B cell (primary cell): Measurements from ENCODE around the gene KRTAP3-1.
"Not testable (repeated sequence)": the region's sequence is repeated elsewhere in the genome, so short reads cannot be mapped to it uniquely, and the experiment has no call there.

Experiments used
- EZH2 ChIP-seq: IDR thresholded peaks from 2 replicates; pipeline ENCODE4 v1.6.1; 2012; ENCODE audit warnings: borderline replicate concordance, low read depth, mild to moderate bottlenecking, moderate library complexity, low read length; ENCODE audit not compliant: insufficient read depth, poor library complexity, severe bottlenecking
- TF ChIP-seq, protein P1 (sequence below): fragments of 200-600 bp; IDR thresholded peaks from one replicate; pipeline ENCODE4 v1.8.0; 2022; ENCODE audit warnings: antibody characterized with exemption, mild to moderate bottlenecking

DNA sequence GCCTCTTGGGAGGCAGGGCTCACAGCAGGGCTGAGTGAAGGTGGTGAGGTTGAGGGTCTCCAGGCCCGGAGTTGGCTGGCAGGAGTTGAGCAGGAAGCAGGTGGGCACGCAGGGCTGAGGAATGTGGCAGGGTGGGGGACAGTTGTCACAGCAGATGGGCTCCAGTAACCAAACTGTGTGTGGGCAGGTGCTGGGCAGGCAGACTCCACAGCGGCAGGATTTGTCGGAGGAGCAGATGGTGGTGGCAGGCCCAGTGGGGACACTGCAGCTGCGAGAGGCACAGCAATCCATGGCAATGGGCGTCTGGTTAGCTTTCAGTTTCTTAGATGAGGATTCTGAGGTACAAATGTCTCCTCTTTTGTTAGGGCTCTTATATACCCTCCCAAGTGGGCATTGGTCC, 9.4 kb downstream of the KRTAP3-1 start, which contains the start of gene KRTAP3-2:
- TF ChIP-seq, protein P1, sequence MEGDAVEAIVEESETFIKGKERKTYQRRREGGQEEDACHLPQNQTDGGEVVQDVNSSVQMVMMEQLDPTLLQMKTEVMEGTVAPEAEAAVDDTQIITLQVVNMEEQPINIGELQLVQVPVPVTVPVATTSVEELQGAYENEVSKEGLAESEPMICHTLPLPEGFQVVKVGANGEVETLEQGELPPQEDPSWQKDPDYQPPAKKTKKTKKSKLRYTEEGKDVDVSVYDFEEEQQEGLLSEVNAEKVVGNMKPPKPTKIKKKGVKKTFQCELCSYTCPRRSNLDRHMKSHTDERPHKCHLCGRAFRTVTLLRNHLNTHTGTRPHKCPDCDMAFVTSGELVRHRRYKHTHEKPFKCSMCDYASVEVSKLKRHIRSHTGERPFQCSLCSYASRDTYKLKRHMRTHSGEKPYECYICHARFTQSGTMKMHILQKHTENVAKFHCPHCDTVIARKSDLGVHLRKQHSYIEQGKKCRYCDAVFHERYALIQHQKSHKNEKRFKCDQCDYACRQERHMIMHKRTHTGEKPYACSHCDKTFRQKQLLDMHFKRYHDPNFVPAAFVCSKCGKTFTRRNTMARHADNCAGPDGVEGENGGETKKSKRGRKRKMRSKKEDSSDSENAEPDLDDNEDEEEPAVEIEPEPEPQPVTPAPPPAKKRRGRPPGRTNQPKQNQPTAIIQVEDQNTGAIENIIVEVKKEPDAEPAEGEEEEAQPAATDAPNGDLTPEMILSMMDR, result not testable (repeated sequence)
- TF ChIP-seq EZH2, result not testable (repeated sequence)
